Omental fat pad (tissue), 4 donors: Measurements from ENCODE around the gene FAXC. TPM values are rescaled to one million over a fixed set of nuclear protein-coding genes. Genes with fewer than 3 reads are reported as not detected.

ENCODE experiments used
- total RNA-seq, 4 donors: library from RNA; depleted of rRNA; stranded (reverse); fragments of >200 nt; gene quantifications; one replicate each; pipeline ENCODE4 v1.1.0, GENCODE V29; 2016

Gene FAXC
- total RNA-seq, 4 donors from 2014 or later = 0.16 to 1.7 (median 0.56) TPM

Other genes starting within 250 kb of the FAXC start
- 1 to 10 TPM; 1.2 to 4.5 (median 4.0) TPM for gene COQ3, start 44.5 kb upstream of the FAXC start, total RNA-seq
- gene PNISR, start 75.6 kb upstream of the FAXC start, total RNA-seq = 100 to 1,000 TPM in 2 of 4 donors, 10 to 100 TPM in 2; 94.9 to 186 (median 98.0) TPM
- gene USP45, start 165.7 kb upstream of the FAXC start, total RNA-seq = 10 to 100 TPM; 12.5 to 24.4 (median 16.8) TPM
- gene CCNC, start 219.0 kb upstream of the FAXC start, total RNA-seq = 10 to 100 TPM; 49.6 to 59.9 (median 50.3) TPM